Measurements from ENCODE around the gene PSD2.

The PSD2 gene

DNA sequence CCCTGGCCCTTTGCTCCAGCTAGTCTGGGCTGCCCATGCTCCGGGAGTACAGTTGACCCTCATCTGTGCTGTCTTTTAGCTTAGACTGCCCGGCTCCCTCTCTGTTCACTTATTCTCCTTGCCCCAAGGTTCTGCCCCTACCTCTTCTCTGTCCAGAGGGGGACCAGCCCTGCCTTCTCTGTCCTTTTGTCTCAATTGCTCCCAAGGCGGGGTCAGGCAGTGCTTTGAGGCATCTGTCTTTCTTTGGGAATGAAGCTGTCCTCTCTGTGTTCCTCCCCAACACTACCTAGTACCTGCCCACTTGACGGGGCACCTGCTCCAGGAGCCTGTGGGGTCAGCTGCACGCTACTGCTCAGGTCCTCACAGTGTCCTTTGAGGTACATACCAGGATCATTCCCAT lies 59.3 kb downstream of the PSD2 start:
- ATAC-seq (replicated peaks; ENCODE audit: extremely low read depth, poor library complexity, severe bottlenecking) (no peak), DNase-seq (ENCODE audit: low spot score in 2 of 2) (no peak)
- no peaks in the 10 kb centered on the region for H3K27me3 Mint-ChIP-seq
- peaks cover 2% of the 10 kb centered on the region for H3K36me3 Mint-ChIP-seq (ENCODE audit: insufficient read depth)
- peaks cover 2% of the 10 kb centered on the region for H3K4me1 Mint-ChIP-seq
- no peak overlapping the region for H3K27ac Mint-ChIP-seq (ENCODE audit: low read depth)
- no peak overlapping the region for H3K4me3 Mint-ChIP-seq
- no peaks in the 10 kb centered on the region for H3K9me3 Mint-ChIP-seq

DNA sequence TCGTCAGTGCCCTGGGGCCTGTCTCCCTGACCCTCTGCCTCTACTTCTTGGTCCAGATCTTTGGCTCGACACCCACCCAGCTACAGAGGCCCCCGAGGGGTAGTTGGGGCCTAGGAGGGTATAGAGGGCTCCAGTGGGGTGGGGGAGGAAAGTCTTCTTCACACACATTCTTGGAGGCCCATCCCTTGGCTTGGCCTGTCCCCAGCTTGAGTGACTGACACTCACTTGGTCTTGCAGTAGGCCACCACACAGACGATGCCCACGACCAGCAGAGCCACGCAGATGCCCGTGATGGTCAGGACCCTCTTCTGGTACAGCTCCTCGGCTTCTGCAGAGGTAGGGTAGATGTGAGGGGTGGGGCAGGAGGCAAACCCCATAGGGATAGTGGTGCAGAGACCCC lies 59.8 kb downstream of the PSD2 start:
- no peaks in the 10 kb centered on the region for H3K9me3 Mint-ChIP-seq
- no peak overlapping the region for H3K27ac Mint-ChIP-seq (ENCODE audit: low read depth)
- ATAC-seq (replicated peaks; ENCODE audit: extremely low read depth, poor library complexity, severe bottlenecking) (no peak), DNase-seq (ENCODE audit: low spot score in 2 of 2) (no peak)
- peaks cover 2% of the 10 kb centered on the region for H3K36me3 Mint-ChIP-seq (ENCODE audit: insufficient read depth)
- H3K27me3 Mint-ChIP-seq: no peaks in the 10 kb centered on the region
- H3K4me3 Mint-ChIP-seq: no peak overlapping the region
- no peaks in the 10 kb centered on the region for H3K4me1 Mint-ChIP-seq

DNA sequence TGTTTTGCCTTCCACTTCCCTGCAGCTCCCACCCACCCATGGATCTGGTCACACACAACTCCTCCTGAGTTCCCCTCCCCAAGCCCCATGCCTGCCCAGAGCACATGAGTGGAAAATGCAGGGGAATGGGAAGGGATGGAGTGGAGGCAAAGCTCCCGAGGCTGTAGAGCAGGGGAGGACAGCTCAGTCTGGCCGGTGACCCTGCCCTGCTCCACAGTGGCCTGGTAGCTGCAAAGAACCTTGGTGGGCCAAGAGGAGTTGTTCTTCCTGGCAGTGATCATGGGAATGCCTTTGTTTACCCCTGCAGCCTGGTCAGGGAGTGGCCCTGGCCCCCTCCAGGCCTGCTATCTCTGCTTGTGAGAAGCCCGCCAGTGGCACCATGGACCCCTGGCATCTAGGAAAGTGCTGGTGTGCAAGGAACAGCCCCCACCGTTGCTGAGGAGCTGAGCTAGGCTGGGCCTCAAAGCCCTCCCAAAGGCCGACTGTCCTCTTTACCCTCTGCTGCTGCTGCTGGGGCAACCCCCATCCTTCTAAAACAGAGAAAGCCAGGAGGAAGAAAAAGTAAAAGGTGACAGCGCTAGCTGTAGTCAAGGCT lies 60.4 kb downstream of the PSD2 start:
- ATAC-seq (replicated peaks; ENCODE audit: extremely low read depth, poor library complexity, severe bottlenecking) (no peak), DNase-seq (ENCODE audit: low spot score in 2 of 2) (no peak)
- no peaks in the 10 kb centered on the region for H3K4me1 Mint-ChIP-seq
- peaks cover 2% of the 10 kb centered on the region for H3K36me3 Mint-ChIP-seq (ENCODE audit: insufficient read depth)
- H3K27ac Mint-ChIP-seq (ENCODE audit: low read depth): no peak overlapping the region
- H3K4me3 Mint-ChIP-seq: no peak overlapping the region
- no peaks in the 10 kb centered on the region for H3K9me3 Mint-ChIP-seq
- H3K27me3 Mint-ChIP-seq: no peaks in the 10 kb centered on the region

DNA sequence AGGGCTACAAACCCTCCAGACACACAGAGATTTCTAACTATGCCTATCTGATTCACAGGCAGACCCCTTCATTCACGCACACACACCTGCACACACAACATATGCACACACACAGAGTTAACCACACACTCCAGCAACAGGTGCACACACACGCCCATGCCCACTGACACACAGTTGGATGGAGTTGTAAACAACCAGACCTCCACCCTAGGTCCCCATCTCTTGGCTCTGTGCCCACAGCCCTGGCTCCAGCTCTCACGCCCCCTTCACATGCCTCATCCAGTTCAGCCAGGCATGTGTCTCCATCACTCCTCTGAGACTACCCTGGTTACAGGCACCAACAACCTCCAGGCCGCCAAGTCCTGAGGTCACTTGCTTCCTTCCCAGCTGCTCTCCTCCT lies 61.1 kb downstream of the PSD2 start:
- H3K9me3 Mint-ChIP-seq: no peaks in the 10 kb centered on the region
- no peak overlapping the region for H3K27ac Mint-ChIP-seq (ENCODE audit: low read depth)
- no peak for DNase-seq (ENCODE audit: low spot score in 2 of 2)

DNA sequence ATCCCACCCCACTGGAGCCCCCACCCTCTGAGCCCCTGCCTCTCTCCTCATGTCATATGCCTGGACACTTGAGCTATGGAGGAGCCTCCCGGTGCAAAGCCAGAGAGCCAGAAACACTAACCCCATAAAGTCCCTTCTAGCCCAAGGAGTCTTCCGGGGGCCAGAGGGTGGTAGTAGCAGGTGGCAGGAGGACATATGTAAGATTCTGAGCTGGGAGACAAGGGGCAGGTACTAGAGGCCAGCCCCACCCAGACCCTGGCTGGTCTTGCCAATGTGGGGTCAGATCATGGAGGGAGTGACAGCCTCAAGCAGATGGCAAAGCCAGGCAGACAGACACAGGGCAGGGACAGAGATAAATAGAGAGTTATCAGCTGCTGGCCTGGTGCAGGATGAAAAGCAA lies 63.4 kb downstream of the PSD2 start:
- H3K4me1 Mint-ChIP-seq: no peaks in the 10 kb centered on the region
- H3K9me3 Mint-ChIP-seq: no peaks in the 10 kb centered on the region
- no peak for DNase-seq (ENCODE audit: low spot score in 2 of 2)
- no peak overlapping the region for H3K4me3 Mint-ChIP-seq
- ATAC-seq (replicated peaks; ENCODE audit: extremely low read depth, poor library complexity, severe bottlenecking): no peak
- no peaks in the 10 kb centered on the region for H3K27me3 Mint-ChIP-seq
- no peak overlapping the region for H3K27ac Mint-ChIP-seq (ENCODE audit: low read depth)
- peaks cover 2% of the 10 kb centered on the region for H3K36me3 Mint-ChIP-seq (ENCODE audit: insufficient read depth)

More for the DNA sequence above, 61.1 kb downstream of the PSD2 start:
- no peak for ATAC-seq (replicated peaks; ENCODE audit: extremely low read depth, poor library complexity, severe bottlenecking)
- Mint-ChIP-seq H3K36me3 (ENCODE audit: insufficient read depth) (peaks cover 2% of the 10 kb centered on the region), H3K27me3 (no peaks in the 10 kb centered on the region), H3K4me3 (no peak overlapping the region), H3K4me1 (no peaks in the 10 kb centered on the region)

DNA sequence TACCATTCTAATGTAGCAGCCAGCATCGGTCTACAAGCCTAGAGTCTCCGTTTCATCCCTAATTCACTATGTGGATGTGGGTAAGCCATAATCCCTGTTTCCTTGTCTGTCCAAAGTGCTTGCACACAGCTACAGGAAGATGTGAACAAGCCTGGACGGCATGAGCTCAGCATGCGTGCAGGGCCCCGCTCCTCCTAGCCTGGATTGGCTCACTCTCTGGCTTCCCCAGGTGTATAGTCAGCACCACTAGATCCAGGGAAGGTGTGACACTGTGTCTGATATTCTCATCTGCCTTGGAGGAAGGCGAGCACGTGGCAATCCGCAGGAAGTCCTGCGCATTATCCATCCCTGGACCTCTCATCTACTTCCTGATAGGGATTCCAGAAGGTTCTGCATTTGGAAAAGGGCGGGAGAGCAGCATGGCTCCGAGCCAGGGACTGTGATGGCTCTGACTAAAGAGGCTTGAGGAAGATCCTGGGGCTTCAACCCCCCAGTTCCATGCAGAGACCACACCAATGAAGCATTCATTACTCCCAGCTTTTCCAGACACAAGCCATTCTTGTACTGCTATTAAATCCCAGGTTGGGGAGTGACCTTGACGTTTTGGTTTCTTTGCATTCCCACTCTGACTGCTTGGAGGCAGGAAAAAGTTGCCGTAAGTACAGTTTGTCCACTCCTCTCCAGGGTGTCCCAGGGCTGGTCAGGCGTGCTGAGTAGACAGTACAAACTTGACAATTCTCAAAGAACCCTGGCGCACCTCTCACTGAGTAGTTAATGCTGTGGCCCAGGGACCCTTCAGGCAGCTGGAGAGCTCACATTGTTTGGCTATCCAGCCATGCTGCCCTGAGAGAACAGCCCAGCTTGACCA lies 65.6 kb downstream of the PSD2 start:
- no peaks in the 10 kb centered on the region for H3K36me3 Mint-ChIP-seq (ENCODE audit: insufficient read depth)
- no peaks in the 10 kb centered on the region for H3K4me1 Mint-ChIP-seq
- H3K9me3 Mint-ChIP-seq: no peaks in the 10 kb centered on the region
- peaks cover 15% of the 10 kb centered on the region for H3K27me3 Mint-ChIP-seq
- ATAC-seq (replicated peaks; ENCODE audit: extremely low read depth, poor library complexity, severe bottlenecking) (no peak), DNase-seq (ENCODE audit: low spot score in 2 of 2) (no peak)
- no peak overlapping the region for H3K27ac Mint-ChIP-seq (ENCODE audit: low read depth)
- no peak overlapping the region for H3K4me3 Mint-ChIP-seq

DNA sequence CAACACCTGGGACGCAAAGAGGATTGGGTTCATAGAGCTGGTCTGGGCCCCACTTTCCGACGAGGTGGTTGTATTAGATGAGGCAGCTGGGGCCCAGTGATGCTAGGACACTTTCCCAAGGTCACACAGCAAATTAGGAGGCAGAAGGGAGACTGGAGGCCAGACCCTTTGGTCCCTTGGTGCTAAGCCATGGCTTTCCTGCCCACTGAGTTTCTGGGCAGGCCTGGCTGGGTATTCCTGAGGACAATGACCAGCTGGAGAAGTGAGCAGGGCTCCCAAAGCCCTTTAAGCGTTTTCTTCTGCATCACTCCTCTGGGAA lies 66.2 kb downstream of the PSD2 start:
- H3K4me3 Mint-ChIP-seq: no peak overlapping the region
- no peaks in the 10 kb centered on the region for H3K4me1 Mint-ChIP-seq
- ATAC-seq (replicated peaks; ENCODE audit: extremely low read depth, poor library complexity, severe bottlenecking) (no peak), DNase-seq (ENCODE audit: low spot score in 2 of 2) (no peak)
- no peaks in the 10 kb centered on the region for H3K9me3 Mint-ChIP-seq
- H3K27me3 Mint-ChIP-seq: peaks cover 21% of the 10 kb centered on the region
- no peak overlapping the region for H3K27ac Mint-ChIP-seq (ENCODE audit: low read depth)
- H3K36me3 Mint-ChIP-seq (ENCODE audit: insufficient read depth): no peaks in the 10 kb centered on the region

DNA sequence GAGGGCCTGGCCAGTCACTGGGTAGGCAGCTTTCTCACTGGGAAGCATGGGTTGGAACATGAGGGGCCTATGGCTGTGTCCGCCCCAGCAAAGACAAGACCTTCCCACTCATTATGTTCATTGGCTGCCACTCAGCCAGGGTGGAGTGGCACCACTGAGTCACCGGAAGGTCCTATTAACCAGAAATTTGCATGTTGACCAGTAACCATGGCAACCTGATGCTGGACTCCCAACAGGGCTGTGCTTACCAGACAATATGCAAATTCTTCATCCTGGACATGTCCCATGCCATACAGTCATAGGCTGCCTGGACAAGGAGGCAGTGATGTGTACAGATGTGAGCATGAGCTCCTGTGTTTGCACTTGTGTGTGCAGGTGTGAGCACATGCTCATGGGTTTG lies 66.7 kb downstream of the PSD2 start:
- no peak overlapping the region for H3K4me3 Mint-ChIP-seq
- no peaks in the 10 kb centered on the region for H3K9me3 Mint-ChIP-seq
- DNase-seq (ENCODE audit: low spot score in 2 of 2) (no peak), ATAC-seq (replicated peaks; ENCODE audit: extremely low read depth, poor library complexity, severe bottlenecking) (no peak)
- no peaks in the 10 kb centered on the region for H3K4me1 Mint-ChIP-seq
- H3K27ac Mint-ChIP-seq (ENCODE audit: low read depth): no peak overlapping the region
- peaks cover 25% of the 10 kb centered on the region for H3K27me3 Mint-ChIP-seq
- H3K36me3 Mint-ChIP-seq (ENCODE audit: insufficient read depth): no peaks in the 10 kb centered on the region

DNA sequence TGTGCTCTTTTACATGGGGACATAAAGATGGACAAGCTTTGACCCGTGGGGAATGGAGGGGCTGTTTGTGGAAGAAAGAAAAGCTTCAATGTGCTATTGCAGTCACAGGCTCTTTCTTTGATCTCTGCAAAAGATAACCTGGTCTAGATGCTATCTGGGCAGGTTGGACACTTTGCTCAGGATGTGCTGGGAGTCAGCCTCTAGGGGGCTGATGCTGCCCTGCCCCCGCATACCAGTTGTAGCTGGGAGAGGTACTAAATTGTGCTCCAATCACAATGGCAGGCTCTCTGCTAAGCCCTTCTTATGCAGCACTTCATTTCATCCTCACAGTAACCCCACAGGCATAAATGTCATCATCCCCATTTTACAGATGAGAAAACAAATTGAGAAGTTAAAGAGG lies 67.2 kb downstream of the PSD2 start:
- no peaks in the 10 kb centered on the region for H3K36me3 Mint-ChIP-seq (ENCODE audit: insufficient read depth)

DNA sequence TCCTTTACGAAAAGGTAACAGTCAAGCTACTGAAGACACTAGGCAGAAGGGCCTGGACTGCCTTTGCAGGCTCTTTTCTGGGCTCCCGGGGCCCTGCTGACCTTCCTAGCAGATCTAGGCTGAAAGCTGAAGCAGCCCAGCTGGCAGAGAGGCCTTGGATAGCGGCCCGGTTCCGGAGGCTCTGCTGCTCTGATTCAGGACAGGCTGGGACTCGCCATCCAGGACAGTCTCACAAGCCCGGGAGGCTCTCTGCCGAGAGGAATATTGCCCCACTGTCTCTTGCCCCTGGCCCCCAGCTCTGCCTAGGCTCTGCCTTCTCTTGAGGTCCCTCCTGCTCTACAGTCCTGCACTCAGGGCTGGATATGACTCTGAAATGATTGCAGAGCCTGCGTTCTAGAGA lies 67.8 kb downstream of the PSD2 start:
- ATAC-seq (replicated peaks; ENCODE audit: extremely low read depth, poor library complexity, severe bottlenecking) (no peak), DNase-seq (ENCODE audit: low spot score in 2 of 2) (no peak)
- H3K27me3 Mint-ChIP-seq: peaks cover 31% of the 10 kb centered on the region
- H3K4me3 Mint-ChIP-seq: no peak overlapping the region
- H3K27ac Mint-ChIP-seq (ENCODE audit: low read depth): no peak overlapping the region
- no peaks in the 10 kb centered on the region for H3K9me3 Mint-ChIP-seq
- no peaks in the 10 kb centered on the region for H3K36me3 Mint-ChIP-seq (ENCODE audit: insufficient read depth)
- H3K4me1 Mint-ChIP-seq: no peaks in the 10 kb centered on the region

More for the DNA sequence above, 67.2 kb downstream of the PSD2 start:
- H3K4me3 Mint-ChIP-seq: no peak overlapping the region
- H3K9me3 Mint-ChIP-seq: no peaks in the 10 kb centered on the region
- H3K27ac Mint-ChIP-seq (ENCODE audit: low read depth): no peak overlapping the region
- no peak for DNase-seq (ENCODE audit: low spot score in 2 of 2)
- peaks cover 26% of the 10 kb centered on the region for H3K27me3 Mint-ChIP-seq
- no peak for ATAC-seq (replicated peaks; ENCODE audit: extremely low read depth, poor library complexity, severe bottlenecking)
- no peaks in the 10 kb centered on the region for H3K4me1 Mint-ChIP-seq

DNA sequence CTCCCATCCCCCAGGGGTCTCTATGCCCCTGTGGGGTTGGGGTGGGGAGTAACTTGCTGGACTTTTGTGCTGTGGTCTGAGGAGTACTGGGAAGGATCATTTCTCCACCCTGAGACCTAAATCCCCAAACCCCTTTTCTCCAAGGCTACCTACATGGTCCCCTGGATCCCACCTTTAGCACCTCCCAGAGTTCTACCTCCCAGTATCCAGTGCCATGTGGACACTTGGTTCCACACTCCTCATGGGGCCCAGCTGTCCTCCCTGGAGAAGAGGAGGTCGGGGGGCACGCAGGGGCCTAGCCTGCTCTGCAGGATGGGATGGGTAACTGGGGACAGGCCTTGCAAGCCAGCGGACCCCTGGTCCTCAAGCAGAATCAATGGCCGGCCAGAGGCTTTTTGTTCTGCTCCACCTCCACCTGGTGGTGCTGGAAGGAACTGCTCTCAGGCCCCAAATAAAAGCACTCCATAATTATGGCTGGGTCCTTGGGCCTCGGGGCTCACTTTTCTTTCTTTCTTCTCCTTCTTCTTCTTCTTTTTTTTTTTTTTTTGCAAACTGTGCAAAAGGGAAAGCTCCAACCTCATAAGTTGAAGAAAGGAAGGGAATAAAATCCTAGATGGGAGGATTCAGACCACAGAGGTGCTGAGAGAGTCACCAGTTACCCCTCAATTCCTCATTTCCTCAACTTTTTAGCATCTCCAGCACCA lies 68.4 kb downstream of the PSD2 start:
- peak; percentile 24 to 47 for DNase-seq (ENCODE audit: low spot score in 2 of 2)
- H3K4me3 Mint-ChIP-seq: no peak overlapping the region
- H3K36me3 Mint-ChIP-seq (ENCODE audit: insufficient read depth): no peaks in the 10 kb centered on the region
- H3K27me3 Mint-ChIP-seq: peaks cover 34% of the 10 kb centered on the region
- H3K9me3 Mint-ChIP-seq: no peaks in the 10 kb centered on the region
- H3K27ac Mint-ChIP-seq (ENCODE audit: low read depth): no peak overlapping the region
- H3K4me1 Mint-ChIP-seq: no peaks in the 10 kb centered on the region
- peak; percentile 56 for ATAC-seq (replicated peaks; ENCODE audit: extremely low read depth, poor library complexity, severe bottlenecking)

DNA sequence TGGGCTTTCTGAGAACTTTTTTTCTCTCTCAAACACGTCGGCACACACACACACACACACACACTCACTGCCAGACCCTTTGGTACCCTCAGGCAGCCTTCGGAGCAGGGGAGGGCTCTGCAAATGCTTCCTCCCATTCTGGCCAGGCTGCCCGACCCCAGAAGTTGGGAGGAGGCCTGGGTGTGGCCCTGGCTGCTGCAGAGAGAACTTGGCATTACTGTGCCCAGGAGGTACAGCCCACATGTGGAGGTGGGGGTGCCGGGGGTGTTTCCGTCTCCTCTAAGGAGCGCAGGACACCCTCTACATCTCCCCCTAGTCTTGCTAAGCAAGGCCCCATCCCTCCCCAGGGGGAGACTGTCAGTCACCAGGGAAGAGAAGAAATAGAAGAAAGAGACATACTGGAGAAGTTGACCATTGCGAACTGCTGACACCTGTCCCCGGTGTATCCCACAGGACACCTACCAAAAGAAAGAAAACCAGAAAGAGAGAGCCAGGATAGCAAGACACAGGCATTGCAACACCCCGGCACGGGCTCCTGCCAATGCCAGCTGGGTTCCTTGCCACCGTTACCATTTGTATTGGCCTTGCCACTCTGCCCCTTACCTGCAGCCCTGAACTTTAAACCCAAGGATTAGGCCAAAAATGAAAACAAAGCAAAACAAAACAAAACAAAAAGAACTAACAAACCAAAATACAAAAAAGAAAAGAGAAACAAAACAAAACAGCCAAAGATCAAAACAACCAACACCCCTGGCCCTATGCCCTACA lies 69.3 kb downstream of the PSD2 start:
- H3K27me3 Mint-ChIP-seq: peaks cover 34% of the 10 kb centered on the region
- DNase-seq (ENCODE audit: low spot score in 2 of 2): no peak
- H3K4me3 Mint-ChIP-seq: no peak overlapping the region
- no peaks in the 10 kb centered on the region for H3K9me3 Mint-ChIP-seq
- ATAC-seq (replicated peaks; ENCODE audit: extremely low read depth, poor library complexity, severe bottlenecking): no peak
- no peaks in the 10 kb centered on the region for H3K4me1 Mint-ChIP-seq
- H3K27ac Mint-ChIP-seq (ENCODE audit: low read depth): no peak overlapping the region
- no peaks in the 10 kb centered on the region for H3K36me3 Mint-ChIP-seq (ENCODE audit: insufficient read depth)

Measured in central memory CD8-positive, alpha-beta T cell (primary cell).